DLD1 (cell line): ENCODE results near the gene ABCC5.
"Not testable (repeated sequence)": the region's sequence is repeated elsewhere in the genome, so short reads cannot be mapped to it uniquely, and the experiment has no call there.

Experiments used
- in situ Hi-C: cut with HindIII; loops from 2 replicates; pipeline ENCODE4 v1.10.0; 2017; ENCODE audit warnings: low sequenced_read_pairs

Gene ABCC5

DNA sequence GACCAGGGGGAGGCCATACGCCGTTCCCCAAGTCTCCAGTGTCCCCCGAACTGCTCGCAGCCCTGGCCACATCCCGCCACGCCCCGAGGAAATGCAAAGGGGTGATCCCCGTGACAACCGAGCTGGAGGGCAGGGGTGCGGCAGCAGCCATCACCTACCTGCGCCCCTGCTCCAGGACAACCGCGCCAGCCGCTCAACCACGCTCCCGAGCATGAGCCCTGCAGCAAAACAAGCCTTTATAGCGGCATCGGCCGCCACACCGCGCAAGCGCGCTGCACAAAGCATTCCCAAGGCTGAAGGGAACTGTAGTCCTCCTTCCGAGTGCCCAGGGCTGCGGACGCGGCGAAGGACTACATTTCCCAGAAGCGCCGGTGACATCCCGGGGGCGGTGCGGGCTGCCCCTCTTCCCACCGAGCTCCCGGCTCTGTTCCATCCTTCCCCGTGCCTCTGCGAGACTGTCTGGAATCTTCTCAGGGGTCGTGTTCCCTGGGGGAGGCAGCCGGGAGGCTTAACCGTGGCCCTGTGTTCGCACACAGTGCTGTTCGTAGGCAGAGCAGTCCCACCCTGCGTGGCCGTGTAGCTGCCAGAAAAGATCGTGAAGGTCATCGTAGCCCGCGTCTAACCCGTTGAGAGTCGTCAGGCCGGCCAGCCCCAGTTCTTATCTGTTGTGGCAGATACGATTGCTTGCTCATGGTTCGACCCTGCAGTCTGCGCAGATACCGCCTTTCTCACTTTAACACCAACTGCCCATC is at the start of gene ABCC5:
Gene ABCC5, minus strand, starts transcription at position 213 of the 752 bp plus-strand sequence. CDS start 3,492 bp downstream, outside the sequence.
- in situ Hi-C loops = loop anchor here (10.0 kb wide), 1 partner anchor 123 kb away; no protein-coding TSS in a partner anchor

DNA sequence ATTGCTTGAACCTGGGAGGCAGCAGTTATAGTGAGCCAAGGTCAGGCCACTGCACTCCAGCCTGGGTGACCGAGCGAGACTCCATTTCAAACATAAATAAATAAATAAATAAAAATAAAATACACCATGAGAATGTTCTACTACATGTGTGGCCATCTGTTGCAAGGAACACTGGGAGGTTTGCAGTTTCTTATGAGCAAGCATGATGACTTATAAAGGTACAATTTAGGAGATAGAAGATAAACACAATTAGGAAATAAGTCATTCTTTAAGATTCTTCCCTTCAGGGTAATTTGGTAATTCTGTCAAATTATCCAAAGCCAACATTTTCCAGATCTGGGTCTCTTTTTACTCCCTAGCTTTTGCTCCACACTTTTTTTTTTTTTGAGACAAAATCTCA is 48.5 kb upstream of the ABCC5 start:
- in situ Hi-C loops = no loop called here

DNA sequence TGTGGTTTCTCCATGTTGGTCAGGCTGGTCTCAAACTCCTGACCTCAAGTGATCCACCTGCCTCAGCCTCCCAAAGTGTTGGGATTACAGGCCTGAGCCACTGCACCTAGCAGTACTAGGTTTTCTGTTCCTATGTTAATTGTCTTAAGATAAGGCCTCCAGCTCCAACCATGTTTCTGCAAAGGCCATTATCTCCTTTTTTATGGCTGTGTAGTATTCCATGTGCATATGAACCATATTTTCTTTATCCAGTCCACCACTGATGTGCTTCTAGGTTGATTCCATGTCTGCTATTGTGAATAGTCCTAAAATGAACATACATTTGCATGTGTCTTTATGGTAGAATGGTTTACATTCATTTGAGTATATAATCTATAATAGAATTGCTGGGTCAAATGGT is 45.0 kb upstream of the ABCC5 start:
- in situ Hi-C loops = no loop called here

DNA sequence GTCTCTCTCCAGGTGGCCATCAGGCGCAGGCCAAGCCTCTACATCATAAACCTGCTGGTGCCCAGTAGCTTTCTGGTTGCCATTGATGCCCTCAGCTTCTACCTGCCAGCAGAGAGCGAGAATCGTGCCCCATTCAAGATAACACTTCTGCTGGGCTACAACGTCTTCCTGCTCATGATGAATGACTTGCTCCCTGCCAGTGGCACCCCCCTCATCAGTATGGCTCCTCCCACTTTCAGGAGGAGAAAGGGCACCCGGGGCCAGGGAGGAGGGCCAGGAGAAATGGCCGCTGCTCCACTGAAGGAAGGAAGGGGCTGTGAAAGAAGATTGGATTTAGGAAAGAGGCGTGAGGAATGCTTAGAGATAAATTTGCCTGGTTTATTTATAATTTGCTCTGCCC is 41.7 kb upstream of the ABCC5 start:
- in situ Hi-C loops = no loop called here

DNA sequence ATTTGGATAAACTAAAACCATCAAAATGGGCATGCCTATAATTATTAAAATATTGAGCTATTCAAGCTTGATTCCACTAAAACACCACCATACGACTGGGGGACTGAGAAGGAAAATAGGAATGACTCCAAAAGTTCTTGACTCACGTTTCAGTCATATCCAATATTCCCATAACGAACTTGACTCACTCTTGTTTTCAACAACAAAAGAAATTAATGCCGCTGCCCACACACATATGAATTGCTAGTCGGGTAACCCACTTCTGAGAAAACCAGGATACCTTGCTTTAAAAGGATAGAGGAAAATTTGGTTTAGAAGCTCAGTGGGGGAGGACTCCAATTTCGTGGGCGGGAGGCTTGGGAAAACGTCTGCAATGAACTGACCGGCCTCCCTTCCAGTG is 40.3 kb upstream of the ABCC5 start:
- in situ Hi-C loops = no loop called here

DNA sequence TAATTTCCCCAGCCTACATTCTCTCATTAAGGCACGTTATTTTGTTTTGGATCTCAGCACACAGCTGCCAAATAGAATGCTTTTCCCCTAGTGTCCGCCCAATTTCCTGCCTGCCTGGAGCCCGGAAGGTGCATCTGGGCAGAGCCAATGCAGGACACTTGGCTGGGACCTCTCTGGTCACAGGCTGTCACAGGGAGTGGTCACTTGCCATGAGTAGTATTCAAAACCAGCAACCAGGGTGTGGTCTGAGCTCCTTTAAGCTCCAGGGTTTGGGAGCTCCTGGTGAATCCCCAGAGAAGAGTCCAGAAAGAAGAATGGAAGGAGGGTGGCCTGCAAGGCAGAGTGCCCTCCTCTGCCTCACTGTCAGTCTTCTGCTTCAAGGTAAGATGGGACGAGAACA is 35.1 kb upstream of the ABCC5 start, which contains the start of gene HTR3C:
Gene HTR3C, plus strand, starts transcription at position 281 of the 400 bp plus-strand sequence. Its CDS starts 34 bp downstream, at position 315.
- in situ Hi-C loops = no loop called here

DNA sequence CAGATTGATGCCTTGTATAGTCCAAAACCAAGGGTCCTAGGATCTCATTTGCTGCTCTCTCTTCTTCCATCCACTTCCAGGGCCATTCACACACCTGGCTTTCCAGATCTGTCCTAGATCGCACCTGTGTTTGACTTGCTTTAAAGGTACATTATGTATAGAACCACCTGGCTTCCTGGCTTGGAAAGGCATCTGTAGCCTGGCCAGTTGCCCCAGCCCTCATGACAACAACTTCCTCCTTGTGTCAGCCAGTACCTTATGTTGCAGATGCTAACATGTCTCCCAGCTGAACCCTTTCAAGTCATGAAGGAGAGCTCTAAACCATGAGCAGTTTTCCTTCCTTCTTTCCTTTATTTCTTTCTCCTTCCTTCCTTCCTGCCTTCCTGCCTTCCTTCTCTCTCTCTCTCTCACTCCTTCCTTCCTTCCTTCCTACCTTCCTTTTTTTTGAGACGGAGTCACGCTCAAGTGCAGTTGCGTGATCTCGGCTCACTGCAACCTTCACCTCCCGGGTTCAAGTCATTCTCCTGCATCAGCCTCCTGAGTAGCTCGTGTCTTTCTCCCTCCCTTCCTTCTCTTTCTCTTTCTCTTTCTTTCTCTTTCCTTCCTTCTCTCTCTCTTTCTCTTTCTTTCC is 32.6 kb upstream of the ABCC5 start:
- in situ Hi-C loops = no loop called here

DNA sequence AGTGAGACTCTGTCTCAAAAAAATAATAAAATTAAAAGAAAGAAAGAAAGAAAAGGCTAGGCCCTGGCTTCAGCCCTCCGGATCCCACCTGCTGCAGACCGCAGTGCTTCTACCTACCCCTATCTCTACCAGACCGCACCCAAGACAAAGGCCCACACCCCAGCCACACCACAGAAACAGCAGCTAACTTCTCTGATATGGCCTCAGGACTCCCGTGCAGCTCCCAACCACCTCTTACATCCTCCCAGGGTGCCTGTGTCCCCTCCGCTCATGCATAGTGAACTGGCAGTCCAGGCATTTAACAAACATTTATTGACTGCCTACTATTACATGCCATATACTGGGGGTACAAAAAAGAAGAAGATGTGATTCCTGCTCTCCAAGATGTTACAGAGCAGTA is 28.3 kb upstream of the ABCC5 start:
- in situ Hi-C loops = no loop called here

DNA sequence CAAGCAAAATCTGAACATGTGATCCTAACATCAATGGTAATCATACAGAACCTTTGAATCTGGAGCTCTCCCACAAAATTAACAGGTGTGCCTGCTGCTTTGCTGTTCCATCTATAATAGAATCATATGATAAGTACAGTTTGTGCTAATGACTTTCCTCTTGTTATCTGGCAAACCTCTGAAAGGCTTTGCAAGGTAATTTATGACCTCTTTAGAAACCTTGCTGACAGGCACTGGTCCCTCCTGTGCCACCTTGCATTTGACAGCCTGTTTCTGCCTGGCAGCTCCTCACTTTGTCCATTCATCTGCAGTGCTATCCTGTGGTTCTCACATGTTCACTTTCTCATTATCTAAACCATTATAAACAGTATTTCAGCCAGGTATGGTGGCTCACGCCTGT is 24.9 kb upstream of the ABCC5 start:
- in situ Hi-C loops = no loop called here

DNA sequence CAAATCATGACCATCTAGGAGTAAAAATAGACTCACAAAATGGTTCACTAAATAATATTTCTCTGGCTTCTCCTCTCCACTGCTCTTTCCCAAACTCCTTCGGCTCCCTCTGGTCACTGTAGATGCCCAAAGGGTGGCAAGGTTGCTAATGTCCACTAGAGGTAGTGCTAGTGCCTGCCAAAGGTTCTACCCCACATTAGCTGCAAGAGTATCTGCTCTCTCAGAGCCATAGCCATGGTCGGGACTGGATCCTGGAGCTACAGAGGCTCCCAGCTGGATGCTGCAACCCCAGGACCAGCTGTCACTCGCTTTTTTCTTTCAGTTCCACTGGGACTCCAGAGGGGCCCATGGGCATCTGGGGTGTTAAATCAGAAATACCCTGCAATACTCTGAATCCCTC is 22.3 kb upstream of the ABCC5 start:
- in situ Hi-C loops = no loop called here

DNA sequence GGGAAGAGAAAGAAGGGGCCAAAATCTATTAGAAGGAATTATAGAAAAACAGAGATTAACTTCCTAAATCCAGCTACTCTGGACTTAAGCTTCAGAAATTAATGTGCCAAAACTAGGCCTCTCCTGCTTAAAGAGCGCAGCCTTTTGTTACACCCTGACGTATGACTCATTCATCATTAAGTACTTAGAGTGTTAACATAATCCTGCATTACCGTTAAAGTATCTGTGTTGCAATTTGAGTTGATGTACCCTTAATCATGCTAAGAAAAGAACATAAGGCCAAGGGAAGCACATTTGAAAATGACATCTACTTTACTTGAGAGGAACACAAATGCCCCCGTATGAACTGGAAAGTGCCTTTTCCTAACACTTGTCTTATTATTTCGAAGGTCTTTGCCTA is 21.7 kb upstream of the ABCC5 start:
- in situ Hi-C loops = no loop called here

DNA sequence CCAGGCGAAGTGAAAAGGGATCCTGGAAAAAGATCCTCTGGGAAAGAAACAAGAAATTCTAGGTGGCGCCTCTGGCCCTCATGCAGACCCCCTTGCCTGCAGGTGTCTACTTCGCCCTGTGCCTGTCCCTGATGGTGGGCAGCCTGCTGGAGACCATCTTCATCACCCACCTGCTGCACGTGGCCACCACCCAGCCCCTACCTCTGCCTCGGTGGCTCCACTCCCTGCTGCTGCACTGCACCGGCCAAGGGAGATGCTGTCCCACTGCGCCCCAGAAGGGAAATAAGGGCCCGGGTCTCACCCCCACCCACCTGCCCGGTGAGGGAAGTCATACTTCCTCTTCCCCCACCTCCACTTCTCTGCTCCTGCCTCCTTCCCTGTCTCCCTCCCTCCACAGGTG is 20.6 kb upstream of the ABCC5 start:
- in situ Hi-C loops = not testable (repeated sequence)

DNA sequence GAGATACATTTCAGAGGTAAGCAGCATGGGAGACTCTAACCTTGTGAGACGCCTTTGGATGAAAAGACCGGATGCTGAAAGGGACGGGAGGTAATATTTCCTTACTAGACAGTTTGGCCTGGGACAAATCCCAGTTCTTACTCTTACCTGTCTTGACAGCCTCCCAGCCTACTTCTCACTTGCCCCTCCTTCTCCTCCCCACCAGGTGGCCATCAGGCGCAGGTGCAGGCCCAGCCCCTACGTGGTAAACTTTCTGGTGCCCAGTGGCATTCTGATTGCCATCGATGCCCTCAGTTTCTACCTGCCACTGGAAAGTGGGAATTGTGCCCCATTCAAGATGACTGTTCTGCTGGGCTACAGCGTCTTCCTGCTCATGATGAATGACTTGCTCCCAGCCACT is 20.1 kb upstream of the ABCC5 start:
- in situ Hi-C loops = no loop called here

DNA sequence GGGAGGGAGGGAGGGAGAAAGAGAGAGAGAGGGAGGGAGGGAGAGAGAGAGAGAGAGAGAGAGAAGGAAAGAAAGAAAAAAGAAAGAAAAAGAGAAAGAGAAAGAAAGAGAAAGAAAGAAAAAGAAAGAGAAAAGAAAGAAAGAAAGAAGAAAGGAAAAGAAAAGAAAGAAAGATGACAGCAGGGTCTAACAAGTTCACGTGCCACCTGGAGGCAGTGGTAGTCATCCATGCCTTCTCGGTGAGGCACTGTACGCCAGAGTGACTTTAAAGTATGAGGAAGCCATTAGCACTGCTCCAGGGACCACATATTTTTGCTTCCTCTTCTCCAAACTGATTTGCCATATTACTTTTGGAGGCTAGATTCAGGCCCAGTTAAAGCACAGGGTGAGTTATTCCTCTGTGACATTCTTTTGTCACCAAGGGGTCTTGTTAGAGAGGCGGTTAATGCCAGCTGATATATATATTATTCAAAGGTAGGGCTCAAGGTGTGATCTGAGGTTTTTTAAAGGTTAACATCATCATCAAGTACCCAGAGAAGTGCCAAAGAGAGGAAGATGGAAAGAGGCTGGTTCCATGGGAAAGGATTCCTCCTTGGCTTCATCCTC is 13.6 kb upstream of the ABCC5 start, which contains the start of gene HTR3D:
Gene HTR3D, plus strand, starts transcription at position 556 of the 606 bp plus-strand sequence. Its CDS starts 0 bp downstream, at position 556.
- in situ Hi-C loops = no loop called here

DNA sequence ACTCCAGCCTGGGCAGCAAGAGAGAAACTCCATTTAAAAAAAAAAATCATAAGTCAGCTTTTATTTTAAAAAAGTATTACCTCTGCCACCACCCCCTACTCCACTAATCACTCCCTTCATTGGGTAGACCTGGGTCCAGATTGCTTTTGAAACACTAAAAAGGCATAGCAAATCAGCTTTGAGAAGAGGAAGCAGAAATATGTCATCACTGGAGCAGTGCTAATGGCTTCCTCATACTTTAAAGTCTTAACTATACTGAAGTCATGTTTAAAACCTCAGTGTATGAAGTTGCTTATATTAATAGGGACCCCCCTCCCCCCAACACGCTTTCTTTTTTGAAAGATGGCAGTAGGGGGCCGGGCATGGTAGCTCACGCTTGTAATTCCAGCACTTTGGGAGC is 12.9 kb upstream of the ABCC5 start:
- in situ Hi-C loops = no loop called here

DNA sequence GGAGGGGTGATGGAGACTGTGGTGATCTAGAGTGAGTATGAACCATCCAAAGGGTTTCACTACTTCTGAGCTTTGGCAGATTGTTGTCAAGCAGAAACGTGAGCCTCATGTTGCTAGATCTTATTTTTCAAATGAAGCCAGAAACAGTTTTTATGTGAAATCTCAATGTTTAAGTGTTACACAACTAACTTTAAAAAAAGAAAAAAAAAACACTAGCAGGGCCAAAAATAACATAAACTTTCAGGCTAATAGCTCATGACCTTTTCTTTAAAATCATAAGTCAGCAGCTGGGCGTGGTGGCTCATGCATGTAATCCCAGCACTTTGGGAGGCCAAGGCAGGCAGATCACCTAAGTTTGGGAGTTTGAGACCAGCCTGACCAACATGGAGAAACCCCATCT is 11.8 kb upstream of the ABCC5 start:
- in situ Hi-C loops = no loop called here

DNA sequence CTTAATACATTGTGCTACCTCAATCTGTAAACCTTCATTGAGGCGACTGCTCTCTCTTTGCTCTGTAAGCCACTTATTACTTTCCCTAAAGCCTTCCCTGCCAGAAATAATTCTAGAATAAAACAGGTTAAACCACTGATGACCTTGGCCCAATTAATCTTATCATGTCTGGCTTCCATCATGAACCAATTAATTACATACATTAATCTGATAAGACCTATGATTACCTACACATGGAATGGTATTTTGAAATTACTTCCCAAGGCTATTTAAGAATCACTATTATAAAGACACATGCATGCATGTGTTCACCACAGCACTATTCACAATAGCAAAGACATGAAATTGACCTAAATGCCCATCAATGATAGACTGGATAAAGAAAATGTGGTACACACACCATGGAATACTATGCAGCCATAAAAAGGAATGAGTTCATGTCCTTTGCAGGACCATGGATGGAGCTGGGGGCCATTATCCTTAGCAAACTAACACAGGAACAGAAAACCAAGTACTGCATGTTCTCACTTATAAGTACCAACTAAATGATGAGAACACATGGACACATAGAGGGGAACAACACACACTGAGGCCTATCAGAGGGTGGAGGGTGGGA is 10.7 kb upstream of the ABCC5 start:
- in situ Hi-C loops = not testable (repeated sequence)

DNA sequence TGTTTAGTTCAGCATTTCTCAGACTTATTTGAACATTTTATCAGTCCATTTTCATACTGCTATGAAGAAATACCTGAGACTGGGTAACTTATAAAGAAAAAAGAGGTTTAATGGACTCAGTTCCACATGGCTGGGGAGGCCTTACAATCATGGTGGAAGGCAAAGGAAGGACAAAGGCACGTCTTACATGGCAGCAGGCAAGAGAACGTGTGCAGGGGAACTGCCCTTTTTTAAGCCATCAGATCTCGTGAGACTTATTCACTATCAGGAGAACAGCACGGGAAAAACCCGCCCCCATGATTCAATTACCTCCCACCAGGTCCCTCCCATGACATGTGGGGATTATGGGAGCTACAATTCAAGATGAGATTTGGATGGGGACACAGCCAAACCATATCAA is 7.6 kb upstream of the ABCC5 start:
- in situ Hi-C loops = not testable (repeated sequence)

DNA sequence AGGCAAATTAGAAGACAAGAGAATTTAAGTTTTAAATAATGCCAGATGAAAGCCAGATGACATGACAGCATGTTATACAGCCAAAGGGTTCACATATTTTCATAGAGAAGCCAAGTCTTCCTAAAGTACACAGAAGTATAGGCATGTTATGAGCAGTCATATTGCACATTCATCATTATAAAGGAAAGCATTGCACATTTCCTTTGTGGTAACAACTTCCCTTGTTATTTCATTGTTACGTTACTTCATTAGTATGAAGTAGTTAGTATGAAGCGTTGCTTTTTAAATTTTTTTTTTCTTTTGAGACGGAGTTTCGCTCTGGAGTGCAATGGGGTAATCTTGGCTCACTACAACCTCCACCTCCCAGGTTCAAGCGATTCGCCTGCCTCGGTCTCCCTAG is 4.6 kb upstream of the ABCC5 start:
- in situ Hi-C loops = no loop called here

DNA sequence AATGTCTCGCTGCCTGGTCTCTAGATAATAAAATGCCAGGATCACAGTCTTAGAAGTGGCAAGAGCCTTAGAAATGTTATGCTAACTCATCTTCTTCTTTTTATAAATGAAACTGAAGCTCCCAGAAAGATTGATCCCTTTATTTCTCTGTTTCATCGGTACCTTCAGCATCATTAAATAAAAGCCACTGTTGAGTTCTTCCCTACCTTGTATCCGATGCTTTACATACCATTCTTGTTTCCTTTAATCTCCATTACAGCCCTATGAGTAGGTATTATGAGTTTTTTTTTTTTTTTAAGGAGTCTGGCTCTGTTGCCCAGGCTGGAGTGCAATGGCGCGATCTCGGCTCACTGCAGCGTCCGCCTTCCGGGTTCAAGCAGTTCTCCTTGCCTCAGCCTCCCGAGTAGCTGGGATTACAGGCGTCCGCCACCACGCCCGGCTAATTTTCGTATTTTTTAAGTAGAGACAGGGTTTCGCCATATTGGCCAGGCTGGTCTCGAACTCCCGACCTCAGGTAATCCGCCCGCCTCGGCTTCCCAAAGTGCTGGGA is 815 bp upstream of the ABCC5 start:
- in situ Hi-C loops = loop anchor here (10.0 kb wide), 1 partner anchor 124 kb away; no protein-coding TSS in a partner anchor
